GM19023 (cell line): Measurements from ENCODE around the gene RAPGEFL1.
A peak's percentile ranks its signal among the peaks of the same experiment; 100 is the strongest.
"Not testable (repeated sequence)": the region's sequence is repeated elsewhere in the genome, so short reads cannot be mapped to it uniquely, and the experiment has no call there.

Experiments used
- ATAC-seq: cut with Tn5 transposase; IDR thresholded peaks from one replicate; pipeline ENCODE4 v1.9.1; 2021; ENCODE audit warnings: mild to moderate bottlenecking, moderate library complexity; ENCODE audit not compliant: unreplicated experiment

RAPGEFL1 gene

GRCh38 chr17:40206193-40206592, 28.9 kb downstream of the RAPGEFL1 start:
- ATAC-seq: not testable (repeated sequence)

- no peak for ATAC-seq
Measured at GRCh38 chr17:40209404-40210093, 32.3 kb downstream of the RAPGEFL1 start.

GRCh38 chr17:40213914-40214313, 36.6 kb downstream of the RAPGEFL1 start:
- not testable (repeated sequence) for ATAC-seq

GRCh38 chr17:40218006-40218739, 40.9 kb downstream of the RAPGEFL1 start:
- ATAC-seq: no peak

GRCh38 chr17:40218740-40219593, 41.7 kb downstream of the RAPGEFL1 start, which contains the start of gene WIPF2:
Gene WIPF2 (plus strand): TSS chr17:40219304. CDS start chr17:40256460, 37,156 bp downstream.
- peak; percentile 88 for ATAC-seq

- ATAC-seq: no peak
Measured at GRCh38 chr17:40219594-40220338, 42.5 kb downstream of the RAPGEFL1 start.

GRCh38 chr17:40224718-40225550, 47.7 kb downstream of the RAPGEFL1 start:
- ATAC-seq: no peak

- not testable (repeated sequence) for ATAC-seq
Measured at GRCh38 chr17:40229146-40229545, 51.9 kb downstream of the RAPGEFL1 start.

GRCh38 chr17:40230670-40231069, 53.4 kb downstream of the RAPGEFL1 start:
- ATAC-seq: no peak

- ATAC-seq: not testable (repeated sequence)
Measured at GRCh38 chr17:40231928-40232327, 54.7 kb downstream of the RAPGEFL1 start.

GRCh38 chr17:40241252-40241834, 64.1 kb downstream of the RAPGEFL1 start:
- no peak for ATAC-seq

GRCh38 chr17:40242774-40243173, 65.5 kb downstream of the RAPGEFL1 start:
- no peak for ATAC-seq

- ATAC-seq: no peak
Measured at GRCh38 chr17:40243761-40244160, 66.5 kb downstream of the RAPGEFL1 start.

GRCh38 chr17:40244255-40244654, 67.0 kb downstream of the RAPGEFL1 start:
- no peak for ATAC-seq
